HG02943 (cell line): ENCODE results near the gene TPRG1L.

Source experiments
- ATAC-seq: cut with Tn5 transposase; IDR thresholded peaks from one replicate; pipeline ENCODE4 v1.9.1; 2021; ENCODE audit warnings: mild to moderate bottlenecking, low read depth, moderate library complexity; ENCODE audit not compliant: unreplicated experiment

Gene TPRG1L

DNA sequence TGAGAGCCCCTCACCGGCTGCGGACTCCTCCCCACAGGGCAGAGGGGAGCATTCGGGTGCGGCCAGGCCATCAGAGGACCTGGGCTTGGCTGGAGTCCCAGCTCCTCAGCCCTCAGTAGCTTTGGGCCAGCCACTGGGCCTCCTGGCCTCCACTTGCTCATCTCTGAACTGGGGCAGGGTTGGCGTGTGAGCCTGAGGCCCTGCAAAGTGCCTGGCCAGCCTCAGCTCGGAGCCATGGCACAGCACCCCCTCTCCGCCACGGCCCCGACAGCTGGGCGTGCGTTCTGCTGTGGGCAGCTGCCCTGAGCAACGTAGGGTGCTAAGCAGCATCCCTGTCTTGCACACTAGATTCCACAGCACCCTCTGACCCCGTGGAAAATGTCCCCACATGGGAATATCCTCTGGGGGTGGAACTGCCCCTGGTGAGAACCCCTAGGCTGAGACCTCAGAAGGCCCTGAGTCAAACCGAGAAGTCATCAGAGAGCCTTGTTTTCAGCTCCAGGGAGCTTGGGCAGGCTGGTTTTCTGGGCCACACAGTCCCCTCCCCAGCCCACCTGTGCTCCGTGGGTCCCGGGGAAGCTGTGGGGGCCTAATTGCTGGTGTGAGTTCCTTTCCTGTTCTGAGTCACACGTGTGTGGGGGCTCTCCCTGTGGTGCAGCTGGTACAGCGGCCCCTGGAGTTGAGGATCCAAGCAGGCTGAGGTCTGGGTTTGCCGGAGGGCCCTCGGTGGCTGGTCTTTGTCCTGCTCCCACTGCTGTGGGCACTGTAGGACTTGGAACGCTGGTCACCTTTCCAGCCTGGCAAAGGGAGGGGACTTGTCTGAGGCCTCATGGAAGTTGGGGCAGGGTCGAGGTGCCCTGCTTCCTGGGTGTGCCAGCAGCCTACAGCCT, 52.0 kb downstream of the TPRG1L start:
- peak; percentile 57 for ATAC-seq

DNA sequence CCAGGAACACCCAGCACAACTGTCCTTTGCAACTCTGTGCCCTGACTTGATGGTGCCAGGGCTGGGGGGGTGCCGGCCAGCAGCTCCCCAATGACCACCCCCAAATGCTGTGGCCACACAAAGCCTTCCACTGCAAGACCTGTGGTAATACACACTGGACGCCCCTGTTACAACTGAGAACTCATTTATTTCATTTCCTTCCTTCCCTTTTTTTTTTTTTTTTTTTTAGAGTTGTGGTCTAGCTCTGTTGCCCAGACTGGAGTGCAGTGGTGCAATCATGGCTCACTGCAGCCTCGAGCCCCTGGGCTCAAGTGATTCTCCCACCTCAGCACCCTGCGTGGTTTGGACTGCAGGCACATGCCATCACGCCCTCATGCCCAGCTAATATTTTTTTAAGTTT, 52.7 kb downstream of the TPRG1L start:
- ATAC-seq, result peak; percentile 11

DNA sequence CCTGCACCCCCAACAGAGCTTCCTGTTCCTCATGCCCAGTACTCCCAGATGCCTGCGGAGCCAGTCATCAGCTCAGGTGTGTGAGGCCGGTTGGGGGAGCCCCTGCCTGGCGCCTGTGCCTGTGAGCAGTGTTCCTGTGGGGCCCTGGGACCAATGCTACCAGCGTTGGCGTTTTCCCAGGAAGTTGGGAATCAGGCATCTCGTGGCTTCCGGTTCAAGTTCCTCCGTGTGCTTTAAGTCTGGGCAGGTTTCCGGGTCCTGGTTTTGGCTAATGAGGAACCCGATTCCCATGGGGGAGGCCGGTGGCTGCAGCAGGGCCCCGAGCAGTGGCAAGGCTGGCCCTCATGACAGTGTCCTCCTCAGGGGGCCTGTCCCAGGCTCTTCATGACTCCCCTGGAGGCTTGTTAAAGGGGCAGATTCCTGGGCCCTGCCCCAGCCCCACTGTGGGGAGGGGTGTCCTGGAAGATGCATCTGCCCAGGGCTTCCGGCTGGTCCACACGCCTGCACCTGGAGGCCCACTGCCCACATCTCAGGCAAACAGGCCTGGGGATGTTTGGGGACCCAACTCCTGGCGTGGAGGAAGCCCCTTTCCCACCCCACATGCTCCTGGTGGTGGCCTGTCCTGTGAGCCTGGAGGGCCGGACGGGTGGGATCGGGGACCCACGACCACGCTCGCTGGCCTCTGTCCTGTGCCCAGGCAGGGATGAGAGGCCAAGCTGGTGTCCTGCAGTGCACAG, 53.7 kb downstream of the TPRG1L start:
- ATAC-seq, result no peak

GRCh38 chr1:3679098-3679555, 54.3 kb downstream of the TPRG1L start:
- ATAC-seq, result no peak
